Measurements from ENCODE around the gene HLCS.
"Not testable (repeated sequence)": the region's sequence is repeated elsewhere in the genome, so short reads cannot be mapped to it uniquely, and the experiment has no call there.

Gene HLCS

DNA sequence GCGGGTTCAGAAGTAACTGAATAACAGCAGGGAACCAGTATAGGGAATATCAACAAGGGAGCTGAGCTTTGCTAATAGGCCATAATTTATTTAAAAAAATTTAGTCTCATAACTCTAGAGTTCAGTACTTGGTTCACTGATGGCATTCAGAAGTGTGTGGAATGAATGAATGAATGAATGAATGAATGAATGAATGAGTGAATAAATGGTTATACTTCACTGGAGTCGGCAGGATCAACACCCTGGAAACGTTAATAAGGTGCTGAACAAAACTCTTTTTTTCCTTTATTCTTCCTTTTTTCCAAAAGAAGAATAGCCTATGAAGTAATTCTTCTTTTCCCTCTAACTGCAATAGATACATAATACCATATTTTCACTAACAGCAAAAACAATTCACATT is 138.3 kb downstream of the HLCS start:
- no peak for DNase-seq (ENCODE audit: extremely low spot score)
- TF ChIP-seq, protein P1, sequence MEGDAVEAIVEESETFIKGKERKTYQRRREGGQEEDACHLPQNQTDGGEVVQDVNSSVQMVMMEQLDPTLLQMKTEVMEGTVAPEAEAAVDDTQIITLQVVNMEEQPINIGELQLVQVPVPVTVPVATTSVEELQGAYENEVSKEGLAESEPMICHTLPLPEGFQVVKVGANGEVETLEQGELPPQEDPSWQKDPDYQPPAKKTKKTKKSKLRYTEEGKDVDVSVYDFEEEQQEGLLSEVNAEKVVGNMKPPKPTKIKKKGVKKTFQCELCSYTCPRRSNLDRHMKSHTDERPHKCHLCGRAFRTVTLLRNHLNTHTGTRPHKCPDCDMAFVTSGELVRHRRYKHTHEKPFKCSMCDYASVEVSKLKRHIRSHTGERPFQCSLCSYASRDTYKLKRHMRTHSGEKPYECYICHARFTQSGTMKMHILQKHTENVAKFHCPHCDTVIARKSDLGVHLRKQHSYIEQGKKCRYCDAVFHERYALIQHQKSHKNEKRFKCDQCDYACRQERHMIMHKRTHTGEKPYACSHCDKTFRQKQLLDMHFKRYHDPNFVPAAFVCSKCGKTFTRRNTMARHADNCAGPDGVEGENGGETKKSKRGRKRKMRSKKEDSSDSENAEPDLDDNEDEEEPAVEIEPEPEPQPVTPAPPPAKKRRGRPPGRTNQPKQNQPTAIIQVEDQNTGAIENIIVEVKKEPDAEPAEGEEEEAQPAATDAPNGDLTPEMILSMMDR (IDR thresholded peaks at IDR 0.05; ENCODE audit: control extremely low read depth, extremely low read depth, low read depth, missing control alignments): no peak
- CTCF ChIA-PET: interaction anchor here (1.2 kb wide), 1 partner anchor 18 kb away, joined by 3 read pairs; no protein-coding TSS in a partner anchor
- POLR2A ChIA-PET: no interaction called here

DNA sequence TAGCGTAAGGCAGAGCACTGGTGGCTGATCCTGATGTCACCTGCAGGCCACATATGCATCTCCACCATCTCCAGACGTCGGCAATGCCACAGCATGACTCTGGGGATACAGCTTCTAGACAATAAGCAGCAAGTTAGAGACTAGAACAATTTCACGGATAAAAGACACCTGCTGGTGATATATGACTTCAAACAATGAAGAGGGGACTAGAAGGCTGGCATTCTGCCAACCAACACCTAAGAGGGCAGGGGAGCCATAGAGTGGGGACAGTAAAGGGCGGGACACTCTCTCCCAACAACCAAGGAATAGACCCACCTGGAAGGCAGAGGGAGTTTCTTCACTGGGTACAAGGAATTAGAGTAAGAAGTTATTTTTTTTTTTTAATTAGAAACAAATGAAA is 140.8 kb downstream of the HLCS start:
- ChIA-PET POLR2A (no interaction called here), CTCF (no interaction called here)
- no peak for DNase-seq (ENCODE audit: extremely low spot score)
- TF ChIP-seq, protein P1 (IDR thresholded peaks at IDR 0.05; ENCODE audit: control extremely low read depth, extremely low read depth, low read depth, missing control alignments): no peak

DNA sequence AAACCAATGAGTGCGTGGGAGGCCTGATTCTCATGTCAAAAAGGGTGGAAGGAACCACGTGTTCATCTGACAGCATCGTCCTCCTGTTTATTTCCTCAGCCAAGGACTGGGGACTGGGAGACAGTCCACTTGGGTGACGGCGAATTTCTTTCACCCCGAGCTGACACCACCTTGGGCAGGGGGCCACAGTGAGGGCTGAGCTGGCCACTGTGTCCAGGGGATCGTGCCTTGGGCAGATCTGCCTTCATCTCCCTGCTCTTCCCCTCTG is 145.5 kb downstream of the HLCS start:
- TF ChIP-seq, protein P1 (IDR thresholded peaks at IDR 0.05; ENCODE audit: control extremely low read depth, extremely low read depth, low read depth, missing control alignments): no peak
- ChIA-PET CTCF (no interaction called here), POLR2A (no interaction called here)
- no peak for DNase-seq (ENCODE audit: extremely low spot score)

DNA sequence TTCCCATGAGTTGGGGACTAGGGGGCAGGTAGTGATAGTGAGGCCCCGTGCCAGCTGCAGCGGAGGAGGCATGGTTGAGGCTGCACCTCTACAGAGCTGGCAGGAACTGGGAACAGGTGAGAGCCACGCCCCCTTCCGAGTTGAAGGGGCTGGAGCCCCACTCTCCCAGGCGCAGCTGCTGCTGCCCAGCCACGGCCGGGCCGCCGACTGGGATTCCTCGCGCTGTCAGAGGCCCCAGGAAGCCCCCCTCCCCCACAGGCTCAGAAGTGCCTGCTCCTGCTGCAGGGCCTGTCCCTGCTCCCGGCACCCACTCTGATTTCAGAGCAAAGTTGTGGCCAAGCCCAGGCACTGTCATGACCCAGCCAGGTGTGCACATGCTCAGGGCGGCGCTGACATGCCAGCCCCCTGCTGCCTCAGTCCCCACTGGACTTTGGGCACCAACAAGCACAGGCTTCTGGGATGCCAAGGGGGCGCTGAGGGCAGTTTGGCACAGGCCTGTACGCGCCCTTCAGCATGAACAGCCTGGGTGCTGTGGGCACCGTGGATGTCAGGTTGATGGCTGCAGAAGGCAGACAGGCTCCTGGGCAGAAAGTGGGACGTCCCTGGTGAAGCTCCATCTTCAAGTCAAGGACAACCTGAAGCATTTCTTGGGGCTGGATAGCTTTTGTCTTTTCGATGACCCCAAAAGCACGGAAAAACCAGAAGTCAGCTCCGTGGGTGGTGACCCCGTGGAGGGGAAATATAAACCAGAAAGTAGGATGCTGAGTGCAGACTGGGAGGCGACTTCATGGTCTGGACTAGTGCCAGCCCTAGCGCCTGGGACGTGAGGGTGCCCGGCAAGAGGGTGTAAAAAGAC is 146.1 kb downstream of the HLCS start:
- DNase-seq (ENCODE audit: extremely low spot score): no peak
- CTCF ChIA-PET: interaction anchor here (1.2 kb wide), 1 partner anchor 13 kb away, joined by 4 read pairs; no protein-coding TSS in a partner anchor
- POLR2A ChIA-PET: no interaction called here
- TF ChIP-seq, protein P1 (IDR thresholded peaks at IDR 0.05; ENCODE audit: control extremely low read depth, extremely low read depth, low read depth, missing control alignments): no peak

DNA sequence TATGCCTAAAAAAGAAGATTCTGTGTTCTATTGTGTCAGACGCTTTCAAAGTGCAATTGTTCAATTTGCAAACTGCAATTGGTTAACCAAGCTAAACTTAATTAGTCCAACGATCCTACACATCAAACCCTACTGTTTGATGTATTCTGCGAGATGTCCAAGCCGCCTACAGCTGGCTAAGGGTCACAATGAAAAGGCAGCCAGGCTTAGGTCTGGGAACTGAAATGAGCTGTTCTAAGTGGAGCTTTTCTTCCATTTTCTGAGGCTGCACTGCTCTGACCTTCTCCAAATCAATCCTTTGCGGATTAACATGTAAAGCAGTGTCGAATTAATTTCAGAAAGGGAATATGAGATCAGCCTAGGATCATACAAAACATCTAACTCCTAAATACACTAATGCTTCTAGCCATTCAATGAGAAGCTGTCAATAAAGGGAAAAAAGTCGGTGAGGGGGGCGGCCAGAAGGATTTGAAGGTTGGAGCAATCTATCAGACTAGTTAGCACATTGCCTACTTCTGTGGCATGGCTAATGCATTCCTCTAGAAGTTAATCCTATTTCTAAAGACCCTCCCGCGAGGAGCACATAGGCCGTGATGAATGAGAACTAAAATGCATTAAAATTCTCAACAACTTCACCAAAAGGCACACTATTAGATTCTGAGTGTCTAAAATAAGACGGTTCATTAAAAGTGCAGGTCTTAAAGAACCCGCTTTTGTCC is 148.6 kb downstream of the HLCS start:
- CTCF ChIA-PET: interaction anchor here (1.0 to 1.4 kb wide), 4 partner anchors 9 to 57 kb away, joined by 3 to 5 read pairs (median 3); no protein-coding TSS in a partner anchor
- TF ChIP-seq, protein P1 (IDR thresholded peaks at IDR 0.05; ENCODE audit: control extremely low read depth, extremely low read depth, low read depth, missing control alignments): no peak
- POLR2A ChIA-PET: no interaction called here
- DNase-seq (ENCODE audit: extremely low spot score): no peak

DNA sequence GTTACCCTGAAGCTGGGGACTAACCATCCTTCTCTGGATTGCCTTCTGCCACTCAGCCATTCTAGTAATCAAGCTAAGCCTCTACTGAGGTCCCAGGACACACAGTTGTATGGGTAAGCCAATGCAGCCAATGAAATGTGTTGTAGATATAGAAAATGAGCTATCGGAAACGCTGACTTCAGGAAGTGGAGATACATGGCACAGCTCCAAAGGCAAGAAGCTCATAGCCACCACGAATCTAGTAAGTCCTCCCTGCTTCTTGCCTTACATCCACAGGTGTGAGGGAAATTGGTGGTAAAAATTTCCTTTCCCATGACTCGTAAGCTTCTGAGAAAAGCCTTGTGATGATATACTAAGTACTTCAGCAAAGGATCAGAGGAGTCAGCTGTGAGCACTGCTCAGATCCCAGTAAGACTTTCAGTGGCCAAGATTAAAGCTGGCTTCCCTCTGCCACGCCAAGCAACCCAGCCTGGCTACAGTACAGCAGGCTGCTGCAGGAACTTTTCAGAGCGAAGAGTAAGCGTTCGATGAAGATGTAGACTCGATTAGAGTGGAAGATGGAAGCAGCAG is 149.8 kb downstream of the HLCS start:
- CTCF ChIA-PET: interaction anchor here (1.4 kb wide), 2 partner anchors 8 to 34 kb away, joined by 3 to 5 read pairs; no protein-coding TSS in a partner anchor
- DNase-seq (ENCODE audit: extremely low spot score): no peak
- POLR2A ChIA-PET: no interaction called here
- TF ChIP-seq, protein P1 (IDR thresholded peaks at IDR 0.05; ENCODE audit: control extremely low read depth, extremely low read depth, low read depth, missing control alignments): no peak

DNA sequence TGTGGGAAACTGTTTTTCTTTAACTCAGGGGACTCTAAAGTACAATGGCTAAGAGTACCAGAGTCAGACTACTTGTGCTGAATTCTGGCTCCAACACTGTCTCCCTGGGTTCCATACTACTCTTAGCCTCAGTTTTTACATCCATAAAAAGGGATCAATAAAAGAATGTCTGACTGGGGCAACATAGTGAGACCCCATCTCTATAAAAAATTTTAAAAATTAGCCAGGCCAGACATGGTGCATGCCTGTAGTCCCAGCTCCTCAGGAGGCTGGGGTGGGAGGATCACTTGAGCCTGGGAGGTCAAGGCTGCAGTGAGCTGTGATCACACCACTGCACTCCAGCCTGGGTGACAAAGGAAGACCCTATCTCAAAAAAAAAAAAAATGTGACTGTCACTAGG is 150.4 kb downstream of the HLCS start:
- DNase-seq (ENCODE audit: extremely low spot score); CTCF ChIA-PET; POLR2A ChIA-PET: not testable (repeated sequence)

Measured in GM10248 (cell line).